Measurements from ENCODE around the gene NTNG1. TPM values are rescaled to one million over a fixed set of nuclear protein-coding genes. Genes with fewer than 3 reads are reported as not detected.

The NTNG1 gene
- total and polyA plus RNA-seq, 10 of the 15 experiments (the other 5 are each of a cell fraction or from before 2014, with no cell fraction given): 0.18 to 2.3 (median 1.1) TPM; not detected in 1

DNA sequence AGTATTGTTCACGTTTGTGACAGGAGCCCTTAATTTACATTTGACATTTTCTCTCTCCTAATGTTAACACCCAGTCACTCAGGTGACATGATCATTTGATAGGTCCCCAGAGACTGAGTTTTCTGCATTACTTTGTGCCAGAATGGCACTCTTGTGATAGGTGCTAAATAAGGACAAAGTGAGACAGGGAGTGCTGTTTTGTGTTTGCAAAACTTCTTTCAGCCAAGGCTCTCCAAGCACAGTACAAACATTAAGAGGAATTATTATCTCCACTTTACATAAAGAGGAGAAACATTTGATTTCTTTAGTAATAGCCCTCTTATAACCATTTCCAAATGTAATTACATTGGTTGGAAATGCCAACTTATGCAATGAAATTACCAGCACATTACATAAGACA, 355.2 kb downstream of the NTNG1 start:
- ATAC-seq (no peak), FAIRE-seq (no peak)
- WGBS (ENCODE audit: insufficient coverage, insufficient replicate concordance, low lambda C conversion rate, missing lambda C conversion rate): 35% methylated on average over 1 of the region's 1 CpG

DNA sequence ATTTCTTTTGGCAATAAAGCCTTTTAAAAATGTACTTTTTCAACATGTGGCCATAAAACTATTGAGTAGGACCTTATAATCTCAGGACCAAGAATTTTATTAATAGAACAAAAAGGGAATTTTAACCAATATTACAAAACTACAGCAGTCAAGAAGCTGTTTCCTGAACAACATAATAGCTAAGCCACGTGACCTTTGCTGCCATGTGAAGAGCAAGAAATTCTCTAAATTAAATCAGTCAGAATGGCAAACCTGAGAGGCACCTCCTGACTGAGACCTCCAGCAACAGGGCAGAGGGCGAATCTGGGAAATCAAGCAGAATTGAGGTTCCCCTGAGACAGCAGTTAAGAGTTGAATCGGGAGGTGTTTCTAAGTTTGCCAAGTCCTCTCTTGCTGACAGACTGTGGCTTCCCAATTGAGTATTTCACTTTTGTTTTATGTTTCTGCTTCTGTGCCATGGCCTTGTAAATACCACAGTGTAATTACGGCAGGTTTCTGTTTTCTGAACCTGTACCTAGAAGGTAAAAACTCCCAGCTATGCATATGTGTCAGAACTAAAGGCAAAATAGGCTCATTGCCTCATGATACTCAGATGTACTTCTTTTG, 358.4 kb downstream of the NTNG1 start:
- peaks cover 13% of the 10 kb centered on the region for H3K4me1 ChIP-seq (ENCODE audit: control insufficient read depth, insufficient read depth, low read length)
- ATAC-seq (peak; percentile 97), FAIRE-seq (peak; percentile 97), DNase-seq (ENCODE audit: low read depth, low spot score) (peak; percentile 76)
- in situ Hi-C loops (cut with MboI): no loop called here
- ChIA-PET POLR2A (interaction anchor here (0.9 to 1.5 kb wide), 4 partner anchors 9 to 46 kb away, joined by 3 to 4 read pairs (median 3); no protein-coding TSS in a partner anchor), RAD21 (ENCODE audit: unreplicated experiment) (interaction anchor here (0.5 to 3.5 kb wide), 13 partner anchors 13 to 276 kb away, joined by 3 to 16 read pairs (median 5); no protein-coding TSS in a partner anchor), SMC1A (ENCODE audit: uncharacterized antibody, unreplicated experiment) (interaction anchor here (0.6 to 5.0 kb wide), 20 partner anchors 9 to 222 kb away, joined by 3 to 33 read pairs (median 6); no protein-coding TSS in a partner anchor), CTCF (interaction anchor here (0.8 to 7.1 kb wide), 10 partner anchors 8 to 303 kb away, joined by 3 to 53 read pairs (median 4); no protein-coding TSS in a partner anchor)
- H3K79me2 ChIP-seq (ENCODE audit: control insufficient read depth, insufficient read depth, low read length): no peaks in the 10 kb centered on the region
- peak overlapping the region; percentile 79 for H3K4me2 ChIP-seq (ENCODE audit: control insufficient read depth, insufficient read depth)
- peak overlapping the region; percentile 87 for H2AFZ ChIP-seq (ENCODE audit: control insufficient read depth, low read depth, low read length)
- no peaks in the 10 kb centered on the region for H3K36me3 ChIP-seq (ENCODE audit: control insufficient read depth in 2 of 2, insufficient read depth in 2 of 2, low read length in 1 of 2)
- BruUV-seq (replicated peaks): no TSS peak
- WGBS (ENCODE audit: insufficient coverage, insufficient replicate concordance, low lambda C conversion rate, missing lambda C conversion rate): 2% methylated on average over 4 of the region's 4 CpGs
- H3K9me3 ChIP-seq (replicated peaks; ENCODE audit: control insufficient read depth, insufficient read depth, low read length): no peaks in the 10 kb centered on the region
- no peak overlapping the region for H3K9ac ChIP-seq (ENCODE audit: control insufficient read depth, insufficient read depth, low read length)
- H3K4me3 ChIP-seq: no peak overlapping the region
- H4K20me1 ChIP-seq (ENCODE audit: control insufficient read depth, insufficient read depth): no peaks in the 10 kb centered on the region
- peak overlapping the region; percentile 57 for H3K27ac ChIP-seq (ENCODE audit: control insufficient read depth, insufficient read depth)
- intact Hi-C loops (cut with micrococcal nuclease; ENCODE audit: unreplicated experiment): no loop called here
- H3K27me3 ChIP-seq (replicated peaks in 1 of 2; ENCODE audit: control insufficient read depth in 2 of 2, insufficient read depth in 2 of 2, low read length in 1 of 2): no peaks in the 10 kb centered on the region
- TF ChIP-seq CHD2 (IDR thresholded peaks at IDR 0.05; ENCODE audit: borderline replicate concordance, low read depth, low read length) (0 out of 2 replicates have a peak, but pooled peaks have one; percentile 41), HDAC6 (IDR thresholded peaks at IDR 0.05; ENCODE audit: unreplicated experiment) (no peak), TAF1 (IDR thresholded peaks at IDR 0.05; ENCODE audit: borderline replicate concordance, low read depth, low read length) (0 out of 2 replicates have a peak, but pooled peaks have one; percentile 13), CBX5 (IDR thresholded peaks at IDR 0.05; ENCODE audit: low read depth) (peak; percentile 73; the same call in 1 of the 2 replicates), EP300 (IDR thresholded peaks at IDR 0.05; ENCODE audit: borderline replicate concordance in 1 of 2, control insufficient read depth in 1 of 2, low read depth in 2 of 2, low read length in 2 of 2) (peak; percentile 64 to 69; a peak in 2 of 4 replicates), ZNF217 (IDR thresholded peaks at IDR 0.05) (0 out of 2 replicates have a peak, but pooled peaks have one; percentile 20)
- TF ChIP-seq, protein P1, sequence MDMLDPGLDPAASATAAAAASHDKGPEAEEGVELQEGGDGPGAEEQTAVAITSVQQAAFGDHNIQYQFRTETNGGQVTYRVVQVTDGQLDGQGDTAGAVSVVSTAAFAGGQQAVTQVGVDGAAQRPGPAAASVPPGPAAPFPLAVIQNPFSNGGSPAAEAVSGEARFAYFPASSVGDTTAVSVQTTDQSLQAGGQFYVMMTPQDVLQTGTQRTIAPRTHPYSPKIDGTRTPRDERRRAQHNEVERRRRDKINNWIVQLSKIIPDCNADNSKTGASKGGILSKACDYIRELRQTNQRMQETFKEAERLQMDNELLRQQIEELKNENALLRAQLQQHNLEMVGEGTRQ (IDR thresholded peaks at IDR 0.05; ENCODE audit: borderline replicate concordance, low read depth, low read length): peak; percentile 29; the same call in 1 of the 2 replicates
- TF ChIP-seq, protein P2, sequence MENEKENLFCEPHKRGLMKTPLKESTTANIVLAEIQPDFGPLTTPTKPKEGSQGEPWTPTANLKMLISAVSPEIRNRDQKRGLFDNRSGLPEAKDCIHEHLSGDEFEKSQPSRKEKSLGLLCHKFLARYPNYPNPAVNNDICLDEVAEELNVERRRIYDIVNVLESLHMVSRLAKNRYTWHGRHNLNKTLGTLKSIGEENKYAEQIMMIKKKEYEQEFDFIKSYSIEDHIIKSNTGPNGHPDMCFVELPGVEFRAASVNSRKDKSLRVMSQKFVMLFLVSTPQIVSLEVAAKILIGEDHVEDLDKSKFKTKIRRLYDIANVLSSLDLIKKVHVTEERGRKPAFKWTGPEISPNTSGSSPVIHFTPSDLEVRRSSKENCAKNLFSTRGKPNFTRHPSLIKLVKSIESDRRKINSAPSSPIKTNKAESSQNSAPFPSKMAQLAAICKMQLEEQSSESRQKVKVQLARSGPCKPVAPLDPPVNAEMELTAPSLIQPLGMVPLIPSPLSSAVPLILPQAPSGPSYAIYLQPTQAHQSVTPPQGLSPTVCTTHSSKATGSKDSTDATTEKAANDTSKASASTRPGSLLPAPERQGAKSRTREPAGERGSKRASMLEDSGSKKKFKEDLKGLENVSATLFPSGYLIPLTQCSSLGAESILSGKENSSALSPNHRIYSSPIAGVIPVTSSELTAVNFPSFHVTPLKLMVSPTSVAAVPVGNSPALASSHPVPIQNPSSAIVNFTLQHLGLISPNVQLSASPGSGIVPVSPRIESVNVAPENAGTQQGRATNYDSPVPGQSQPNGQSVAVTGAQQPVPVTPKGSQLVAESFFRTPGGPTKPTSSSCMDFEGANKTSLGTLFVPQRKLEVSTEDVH (IDR thresholded peaks at IDR 0.05; ENCODE audit: low read depth, partially characterized antibody): no peak

More for the DNA sequence above, 355.2 kb downstream of the NTNG1 start:
- intact Hi-C loops (cut with micrococcal nuclease; ENCODE audit: unreplicated experiment): no loop called here
- Histone ChIP-seq H3K79me2 (ENCODE audit: control insufficient read depth, insufficient read depth, low read length) (no peaks in the 10 kb centered on the region), H3K9ac (ENCODE audit: control insufficient read depth, insufficient read depth, low read length) (no peak overlapping the region), H3K4me3 (no peak overlapping the region), H3K4me2 (ENCODE audit: control insufficient read depth, insufficient read depth) (no peak overlapping the region), H3K27me3 (replicated peaks in 1 of 2; ENCODE audit: control insufficient read depth in 2 of 2, insufficient read depth in 2 of 2, low read length in 1 of 2) (no peaks in the 10 kb centered on the region), H4K20me1 (ENCODE audit: control insufficient read depth, insufficient read depth) (no peaks in the 10 kb centered on the region), H3K9me3 (replicated peaks; ENCODE audit: control insufficient read depth, insufficient read depth, low read length) (no peaks in the 10 kb centered on the region), H3K4me1 (ENCODE audit: control insufficient read depth, insufficient read depth, low read length) (peaks cover 13% of the 10 kb centered on the region), H3K36me3 (ENCODE audit: control insufficient read depth in 2 of 2, insufficient read depth in 2 of 2, low read length in 1 of 2) (no peaks in the 10 kb centered on the region), H2AFZ (ENCODE audit: control insufficient read depth, low read depth, low read length) (no peak overlapping the region), H3K27ac (ENCODE audit: control insufficient read depth, insufficient read depth) (no peak overlapping the region)
- DNase-seq (ENCODE audit: low read depth, low spot score): no peak
- BruUV-seq (replicated peaks): no TSS peak
- ChIA-PET CTCF (interaction anchor here (1.0 to 7.1 kb wide), 2 partner anchors 36 to 65 kb away, joined by 3 to 53 read pairs; no protein-coding TSS in a partner anchor), RAD21 (ENCODE audit: unreplicated experiment) (no interaction called here), POLR2A (no interaction called here), SMC1A (ENCODE audit: uncharacterized antibody, unreplicated experiment) (interaction anchor here (4.2 kb wide), 1 partner anchor 33 kb away, joined by 22 read pairs; no protein-coding TSS in a partner anchor)
- in situ Hi-C loops (cut with MboI): no loop called here
- TF ChIP-seq POU2F2 (IDR thresholded peaks at IDR 0.05; ENCODE audit: borderline replicate concordance, low read depth, low read length) (no peak), RB1 (IDR thresholded peaks at IDR 0.05; ENCODE audit: borderline replicate concordance) (no peak), NRF1 (conservative IDR thresholded peaks at IDR 0.05; ENCODE audit: low read depth, low read length) (no peak), ZNF207 (IDR thresholded peaks at IDR 0.05; ENCODE audit: borderline replicate concordance) (no peak), FOXK2 (IDR thresholded peaks at IDR 0.05) (no peak), ETV6 (conservative IDR thresholded peaks at IDR 0.05 in 1 of 2, IDR thresholded peaks at IDR 0.05 in 1 of 2; ENCODE audit: borderline replicate concordance in 1 of 2, low read depth in 1 of 2) (no peak), JUNB (IDR thresholded peaks at IDR 0.05) (no peak), POLR2A (IDR thresholded peaks at IDR 0.05; ENCODE audit: low read depth, low read length) (no peak)
